Endodermal cell (in vitro differentiated cells): Measurements from ENCODE around the gene NFYA. TPM values are rescaled to one million over a fixed set of nuclear protein-coding genes. Genes with fewer than 3 reads are reported as not detected.

ENCODE experiments used
- DNase-seq: peaks from one replicate; pipeline ENCODE4 v3.0.0-alpha.2; 2017
- H3K27ac ChIP-seq: 2 replicates; pipeline ENCODE4 v1.5.1; 2013; ENCODE audit warnings: mild to moderate bottlenecking, low read depth, low read length, moderate library complexity
- H3K27me3 ChIP-seq: 2 replicates; pipeline ENCODE4 v1.6.1; 2013; ENCODE audit warnings: mild to moderate bottlenecking, low read length, moderate library complexity; ENCODE audit not compliant: insufficient read depth, control insufficient read depth, poor library complexity, severe bottlenecking
- H3K36me3 ChIP-seq: 2 replicates; pipeline ENCODE4 v1.7.0; 2013; ENCODE audit warnings: mild to moderate bottlenecking, low read length, moderate library complexity; ENCODE audit not compliant: control insufficient read depth, insufficient read depth
- H3K4me1 ChIP-seq: one replicate; pipeline ENCODE4 v1.7.0; 2013; ENCODE audit warnings: low read length; ENCODE audit not compliant: control insufficient read depth, insufficient read depth
- H3K4me3 ChIP-seq: 2 replicates; pipeline ENCODE4 v1.5.1; 2013; ENCODE audit warnings: mild to moderate bottlenecking, low read length, moderate library complexity
- H3K9ac ChIP-seq: 2 replicates; pipeline ENCODE4 v1.6.1; 2013; ENCODE audit warnings: mild to moderate bottlenecking, low read length, moderate library complexity; ENCODE audit not compliant: poor library complexity, severe bottlenecking; ENCODE audit errors: extremely low read depth
- H3K9me3 ChIP-seq: 2 replicates; pipeline ENCODE4 v1.6.1; 2013; ENCODE audit warnings: mild to moderate bottlenecking, low read length, moderate library complexity; ENCODE audit not compliant: control insufficient read depth
- H3K27ac Mint-ChIP-seq: 2 replicates; pipeline ENCODE4 v1.8.0; 2020; ENCODE audit warnings: mixed read lengths
- H3K27me3 Mint-ChIP-seq: 2 replicates; pipeline ENCODE4 v1.8.0; 2021; ENCODE audit warnings: mild to moderate bottlenecking, mixed read lengths; ENCODE audit not compliant: insufficient read depth
- H3K36me3 Mint-ChIP-seq: 2 replicates; pipeline ENCODE4 v1.8.0; 2020; ENCODE audit warnings: low read depth, mixed read lengths
- H3K4me1 Mint-ChIP-seq: 2 replicates; pipeline ENCODE4 v1.8.0; 2020; ENCODE audit warnings: mixed read lengths
- H3K4me3 Mint-ChIP-seq: 2 replicates; pipeline ENCODE4 v1.8.0; 2020; ENCODE audit warnings: mild to moderate bottlenecking, moderate library complexity, mixed read lengths
- H3K9me3 Mint-ChIP-seq: 2 replicates; pipeline ENCODE4 v1.8.0; 2020; ENCODE audit warnings: mild to moderate bottlenecking, mixed read lengths
- WGBS, 2 experiments: methylation state at CpG; one replicate each; pipeline versions ENCODE4 v1.1.5 to v1.1.7; 2013; ENCODE audit warnings: missing lambda C conversion rate in 2 of 2, mixed read lengths in 1 of 2; ENCODE audit not compliant: insufficient coverage in 1 of 2, insufficient read length in 1 of 2; 5-methylcytosine and 5-hydroxymethylcytosine counted together
- total RNA-seq, 2 donors: library from RNA; stranded (reverse); fragmentation: NEBNext Ultra II Directional in 1 of 2; extraction: Animal tissue kit (Norgen Biotek cat#: 25700) in 1 of 2; gene quantifications; 2 replicates in 1 of 2; 3 replicates in 1 of 2; pipeline ENCODE4 v1.2.1, GENCODE V29; 2021
- TF ChIP-seq, protein P1 (sequence below): fragments of 200-600 bp; sonication (generic); conservative IDR thresholded peaks from 2 replicates; pipeline ENCODE4 v1.5.0; 2021; ENCODE audit warnings: antibody characterized with exemption, mild to moderate bottlenecking

The NFYA gene
- total RNA-seq, 2 donors from 2014 or later = 44.8 to 45.8 TPM

DNA sequence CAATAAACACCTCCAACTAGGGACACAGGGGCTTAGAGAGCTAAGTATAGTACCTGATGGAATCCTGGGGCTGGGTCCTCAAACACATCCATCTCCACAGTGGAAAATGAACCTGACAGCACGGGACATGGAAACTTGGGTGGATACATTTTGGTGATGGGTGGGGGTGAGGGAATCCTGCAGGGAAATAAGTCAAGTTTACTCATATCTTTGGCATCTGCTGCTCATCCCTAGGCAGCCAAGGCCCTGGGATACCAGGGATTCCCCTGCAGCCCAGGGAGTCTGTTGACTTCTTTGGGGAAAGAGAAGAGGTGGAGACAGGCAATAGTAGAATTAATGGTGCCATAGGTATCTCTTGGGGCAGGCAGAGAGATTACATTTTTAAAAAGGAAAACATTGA, 13.2 kb upstream of the NFYA start:
- no peak overlapping the region for H3K27ac ChIP-seq
- H3K36me3 ChIP-seq = no peaks in the 10 kb centered on the region
- peaks cover 23% of the 10 kb centered on the region for H3K4me1 ChIP-seq
- TF ChIP-seq, protein P1, sequence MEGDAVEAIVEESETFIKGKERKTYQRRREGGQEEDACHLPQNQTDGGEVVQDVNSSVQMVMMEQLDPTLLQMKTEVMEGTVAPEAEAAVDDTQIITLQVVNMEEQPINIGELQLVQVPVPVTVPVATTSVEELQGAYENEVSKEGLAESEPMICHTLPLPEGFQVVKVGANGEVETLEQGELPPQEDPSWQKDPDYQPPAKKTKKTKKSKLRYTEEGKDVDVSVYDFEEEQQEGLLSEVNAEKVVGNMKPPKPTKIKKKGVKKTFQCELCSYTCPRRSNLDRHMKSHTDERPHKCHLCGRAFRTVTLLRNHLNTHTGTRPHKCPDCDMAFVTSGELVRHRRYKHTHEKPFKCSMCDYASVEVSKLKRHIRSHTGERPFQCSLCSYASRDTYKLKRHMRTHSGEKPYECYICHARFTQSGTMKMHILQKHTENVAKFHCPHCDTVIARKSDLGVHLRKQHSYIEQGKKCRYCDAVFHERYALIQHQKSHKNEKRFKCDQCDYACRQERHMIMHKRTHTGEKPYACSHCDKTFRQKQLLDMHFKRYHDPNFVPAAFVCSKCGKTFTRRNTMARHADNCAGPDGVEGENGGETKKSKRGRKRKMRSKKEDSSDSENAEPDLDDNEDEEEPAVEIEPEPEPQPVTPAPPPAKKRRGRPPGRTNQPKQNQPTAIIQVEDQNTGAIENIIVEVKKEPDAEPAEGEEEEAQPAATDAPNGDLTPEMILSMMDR = no peak
- H3K4me1 Mint-ChIP-seq = peaks cover 64% of the 10 kb centered on the region
- no peak overlapping the region for H3K27ac Mint-ChIP-seq
- no peak overlapping the region for H3K9ac ChIP-seq
- H3K4me3 ChIP-seq = no peak overlapping the region
- 100% methylated on average over 1 of the region's 1 CpG for WGBS, 2 experiments
- H3K4me3 Mint-ChIP-seq = no peak overlapping the region
- H3K36me3 Mint-ChIP-seq = peaks cover 14% of the 10 kb centered on the region
- H3K27me3 Mint-ChIP-seq = no peaks in the 10 kb centered on the region
- DNase-seq = no peak
- H3K27me3 ChIP-seq = no peaks in the 10 kb centered on the region
- no peaks in the 10 kb centered on the region for H3K9me3 ChIP-seq
- H3K9me3 Mint-ChIP-seq = no peaks in the 10 kb centered on the region

DNA sequence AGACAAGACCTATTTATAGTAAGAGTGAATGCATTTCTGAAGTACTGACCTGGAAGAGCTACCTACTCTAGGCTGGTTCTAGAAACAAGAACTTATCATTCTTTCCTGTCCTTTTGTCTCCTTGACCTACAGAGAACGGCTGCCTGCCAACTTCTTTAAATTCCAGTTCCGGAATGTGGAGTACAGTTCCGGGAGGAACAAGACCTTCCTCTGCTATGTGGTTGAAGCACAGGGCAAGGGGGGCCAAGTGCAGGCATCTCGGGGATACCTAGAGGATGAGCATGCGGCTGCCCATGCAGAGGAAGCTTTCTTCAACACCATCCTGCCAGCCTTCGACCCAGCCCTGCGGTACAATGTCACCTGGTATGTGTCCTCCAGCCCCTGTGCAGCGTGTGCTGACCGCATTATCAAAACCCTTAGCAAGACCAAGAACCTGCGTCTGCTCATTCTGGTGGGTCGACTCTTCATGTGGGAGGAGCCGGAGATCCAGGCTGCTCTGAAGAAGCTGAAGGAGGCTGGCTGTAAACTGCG, 11.5 kb upstream of the NFYA start:
- peaks cover 15% of the 10 kb centered on the region for H3K36me3 Mint-ChIP-seq
- H3K27ac Mint-ChIP-seq = no peak overlapping the region
- TF ChIP-seq, protein P1 = no peak
- H3K27me3 Mint-ChIP-seq = no peaks in the 10 kb centered on the region
- Histone ChIP-seq H3K9ac (no peak overlapping the region), H3K27me3 (no peaks in the 10 kb centered on the region), H3K27ac (no peak overlapping the region), H3K36me3 (no peaks in the 10 kb centered on the region), H3K9me3 (no peaks in the 10 kb centered on the region), H3K4me3 (no peak overlapping the region), H3K4me1 (peaks cover 22% of the 10 kb centered on the region)
- H3K4me3 Mint-ChIP-seq = no peak overlapping the region
- WGBS, 2 experiments = 95 to 96% methylated on average over 12 to 13 of the region's 13 CpGs
- no peak for DNase-seq
- H3K9me3 Mint-ChIP-seq = no peaks in the 10 kb centered on the region
- H3K4me1 Mint-ChIP-seq = peaks cover 67% of the 10 kb centered on the region

DNA sequence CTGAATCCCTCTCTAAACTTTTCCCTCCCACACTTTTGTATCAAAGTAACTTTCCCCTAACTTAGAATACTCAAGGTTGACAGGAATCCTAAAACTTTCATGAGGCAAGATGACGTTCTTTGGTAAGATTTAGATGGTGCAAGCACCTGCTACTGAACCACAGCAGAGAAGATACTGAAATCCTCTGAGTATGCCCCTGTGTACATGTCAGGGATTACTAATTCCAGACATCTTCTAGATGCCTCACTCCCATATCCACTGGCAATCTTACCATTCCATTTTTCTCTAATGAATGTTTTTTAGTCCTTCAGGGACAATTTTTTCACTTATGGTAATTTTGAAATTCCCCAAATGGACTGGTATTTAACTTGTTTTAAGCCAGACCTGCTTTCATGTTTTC, 10.7 kb upstream of the NFYA start:
- Mint-ChIP-seq H3K4me3 (no peak overlapping the region), H3K4me1 (peaks cover 67% of the 10 kb centered on the region), H3K36me3 (peaks cover 17% of the 10 kb centered on the region), H3K27me3 (no peaks in the 10 kb centered on the region), H3K27ac (no peak overlapping the region), H3K9me3 (no peaks in the 10 kb centered on the region)
- no peaks in the 10 kb centered on the region for H3K9me3 ChIP-seq
- H3K27ac ChIP-seq = no peak overlapping the region
- H3K36me3 ChIP-seq = peaks cover 1% of the 10 kb centered on the region
- no peak overlapping the region for H3K4me3 ChIP-seq
- 91 to 100% methylated on average over 1 of the region's 1 CpG for WGBS, 2 experiments
- no peaks in the 10 kb centered on the region for H3K27me3 ChIP-seq
- TF ChIP-seq, protein P1 = no peak
- H3K4me1 ChIP-seq = peaks cover 22% of the 10 kb centered on the region
- no peak for DNase-seq
- no peak overlapping the region for H3K9ac ChIP-seq
